Breast epithelium (tissue), 4 donors: ENCODE measurements around the gene NRG3. TPM values are rescaled to one million over a fixed set of nuclear protein-coding genes. Genes with fewer than 3 reads are reported as not detected.
A peak's percentile ranks its signal among the peaks of the same experiment; 100 is the strongest.

Source experiments
- DNase-seq, 2 donors: peaks; one replicate each; pipeline ENCODE4 v3.0.0-alpha.2; 2019; ENCODE audit warnings: low spot score in 2 of 2
- H3K27ac ChIP-seq, 2 donors: fragments of 200-600 bp; sonication (generic) in 1 of 2; one replicate each; pipeline ENCODE4 v1.5.1; 2016 to 2019; ENCODE audit warnings: mild to moderate bottlenecking in 1 of 2
- H3K27me3 ChIP-seq, 2 donors: fragments of 200-600 bp; sonication (generic) in 1 of 2; one replicate each; pipeline versions ENCODE4 v1.5.1 to v1.6.0; 2017 to 2019; ENCODE audit warnings: control low read depth in 1 of 2, mild to moderate bottlenecking in 1 of 2
- H3K36me3 ChIP-seq: fragments of 200-600 bp; one replicate; pipeline ENCODE4 v1.5.1; 2019
- H3K4me1 ChIP-seq, 2 donors: fragments of 200-600 bp; sonication (generic); one replicate each; pipeline ENCODE4 v1.5.1; 2016 to 2019; ENCODE audit warnings: control low read depth in 1 of 2
- H3K4me3 ChIP-seq, 3 donors: fragments of 200-600 bp; sonication (generic); 1 replicate in 2 of 3; 2 replicates in 1 of 3; pipeline ENCODE4 v1.5.1; 2016 to 2019; ENCODE audit warnings: mild to moderate bottlenecking in 3 of 3, moderate library complexity in 2 of 3
- H3K9me3 ChIP-seq, 2 donors: fragments of 200-600 bp; sonication (generic) in 1 of 2; one replicate each; pipeline ENCODE4 v1.5.1; 2016 to 2019; ENCODE audit warnings: control low read depth in 1 of 2
- POLR2A ChIP-seq: fragments of 450-650 bp; IDR thresholded peaks from one replicate; pipeline ENCODE4 v1.6.1; 2016; ENCODE audit warnings: antibody characterized with exemption, mild to moderate bottlenecking, moderate library complexity
- POLR2AphosphoS5 ChIP-seq, 3 donors: sonication (generic); formaldehyde crosslinking; IDR thresholded peaks; one replicate each; pipeline ENCODE4 v1.6.1; 2017; ENCODE audit warnings: antibody characterized with exemption in 3 of 3
- intact Hi-C: fragments of 100-400 bp; cut with DNase I; formaldehyde crosslinking; loops from one replicate; pipeline ENCODE4 v1.15.1; 2023; ENCODE audit warnings: low total_unique reads
- total RNA-seq, 3 donors: library from RNA; depleted of rRNA; stranded (reverse); fragments of >200 nt; gene quantifications; one replicate each; pipeline ENCODE4 v1.1.0, GENCODE V29; 2016
- TF ChIP-seq, protein P1 (sequence below), 3 donors: fragments of 450-650 bp; IDR thresholded peaks; one replicate each; pipeline ENCODE4 v1.5.1; 2016 to 2017; ENCODE audit warnings: antibody characterized with exemption in 3 of 3, mild to moderate bottlenecking in 3 of 3, moderate library complexity in 3 of 3

The NRG3 gene
- total RNA-seq, 3 donors from 2014 or later = 0.16 to 0.88 (median 0.33) TPM

- intact Hi-C loops = no loop called here
- Histone ChIP-seq H3K9me3 (no peaks in the 10 kb centered on the region), H3K4me3 (no peak overlapping the region), H3K36me3 (no peaks in the 10 kb centered on the region), H3K27ac (no peak overlapping the region), H3K27me3 (no peaks in the 10 kb centered on the region), H3K4me1 (no peaks in the 10 kb centered on the region)
- no peak for DNase-seq
- TF ChIP-seq, protein P1, sequence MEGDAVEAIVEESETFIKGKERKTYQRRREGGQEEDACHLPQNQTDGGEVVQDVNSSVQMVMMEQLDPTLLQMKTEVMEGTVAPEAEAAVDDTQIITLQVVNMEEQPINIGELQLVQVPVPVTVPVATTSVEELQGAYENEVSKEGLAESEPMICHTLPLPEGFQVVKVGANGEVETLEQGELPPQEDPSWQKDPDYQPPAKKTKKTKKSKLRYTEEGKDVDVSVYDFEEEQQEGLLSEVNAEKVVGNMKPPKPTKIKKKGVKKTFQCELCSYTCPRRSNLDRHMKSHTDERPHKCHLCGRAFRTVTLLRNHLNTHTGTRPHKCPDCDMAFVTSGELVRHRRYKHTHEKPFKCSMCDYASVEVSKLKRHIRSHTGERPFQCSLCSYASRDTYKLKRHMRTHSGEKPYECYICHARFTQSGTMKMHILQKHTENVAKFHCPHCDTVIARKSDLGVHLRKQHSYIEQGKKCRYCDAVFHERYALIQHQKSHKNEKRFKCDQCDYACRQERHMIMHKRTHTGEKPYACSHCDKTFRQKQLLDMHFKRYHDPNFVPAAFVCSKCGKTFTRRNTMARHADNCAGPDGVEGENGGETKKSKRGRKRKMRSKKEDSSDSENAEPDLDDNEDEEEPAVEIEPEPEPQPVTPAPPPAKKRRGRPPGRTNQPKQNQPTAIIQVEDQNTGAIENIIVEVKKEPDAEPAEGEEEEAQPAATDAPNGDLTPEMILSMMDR (IDR thresholded peaks at IDR 0.05) = no peak
- TF ChIP-seq POLR2A = no peak
- TF ChIP-seq POLR2AphosphoS5 (IDR thresholded peaks at IDR 0.05) = no peak
These were observed 301.6 kb downstream of the NRG3 start for GRCh38 chr10:82176587-82176986.

DNA sequence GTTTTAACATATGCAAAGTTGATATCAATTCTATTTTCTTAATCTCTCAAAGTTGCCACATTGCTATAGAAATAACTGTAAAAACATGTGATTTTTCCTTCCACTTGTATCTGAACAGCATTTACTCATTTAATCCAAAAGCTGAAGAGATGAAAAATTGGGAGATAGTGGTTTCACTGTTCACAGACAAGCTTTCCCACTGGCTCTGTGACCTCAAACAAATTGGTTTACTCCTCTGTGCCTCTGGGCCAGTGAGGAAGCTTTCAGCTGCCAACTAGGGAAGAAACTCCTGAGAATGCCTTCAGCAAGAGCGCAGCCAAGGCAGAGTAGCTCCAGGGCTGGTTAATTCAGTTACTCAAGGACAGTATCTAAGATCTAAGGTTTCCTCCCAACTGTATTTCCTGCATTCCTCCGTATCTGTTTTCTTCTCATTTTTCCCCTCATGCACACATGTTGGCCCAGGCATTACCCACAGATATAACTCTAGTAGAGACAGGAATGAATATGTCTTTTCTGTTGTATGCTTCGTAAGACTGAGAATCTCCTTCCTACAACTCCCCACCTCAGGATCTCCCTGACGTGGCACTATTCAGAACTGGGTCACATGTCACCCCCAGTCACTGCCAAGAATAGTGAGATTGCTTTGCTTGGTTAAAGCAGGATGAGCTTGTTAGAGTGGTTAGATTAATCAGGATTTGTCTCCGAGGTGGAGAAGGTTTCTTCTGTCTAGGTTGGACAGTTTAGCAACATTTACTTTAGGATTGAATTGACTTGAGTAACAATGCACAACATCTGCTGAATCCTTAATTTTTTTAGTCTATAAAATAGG, 315.7 kb downstream of the NRG3 start:
- intact Hi-C loops = no loop called here
- no peak for TF ChIP-seq POLR2AphosphoS5 (IDR thresholded peaks at IDR 0.05)

GRCh38 chr10:82191653-82192052, 316.7 kb downstream of the NRG3 start:
- intact Hi-C loops = no loop called here
- H3K27me3 ChIP-seq = no peaks in the 10 kb centered on the region
- no peaks in the 10 kb centered on the region for H3K4me1 ChIP-seq
- TF ChIP-seq, protein P1 (IDR thresholded peaks at IDR 0.05) = no peak
- TF ChIP-seq POLR2AphosphoS5 (IDR thresholded peaks at IDR 0.05) (no peak), POLR2A (no peak)
- no peak for DNase-seq
- H3K27ac ChIP-seq = no peak overlapping the region
- H3K4me3 ChIP-seq = no peak overlapping the region
- no peaks in the 10 kb centered on the region for H3K9me3 ChIP-seq
- no peaks in the 10 kb centered on the region for H3K36me3 ChIP-seq

More for the DNA sequence above, 315.7 kb downstream of the NRG3 start:
- peak overlapping the region in 1 of 3 donors; percentile 35 for H3K4me3 ChIP-seq
- no peaks in the 10 kb centered on the region for H3K27me3 ChIP-seq
- no peaks in the 10 kb centered on the region for H3K36me3 ChIP-seq
- peak in 1 of 2 donors; percentile 26 for DNase-seq
- H3K27ac ChIP-seq = peak overlapping the region; percentile 29 to 68
- no peaks in the 10 kb centered on the region for H3K4me1 ChIP-seq
- H3K9me3 ChIP-seq = no peaks in the 10 kb centered on the region

DNA sequence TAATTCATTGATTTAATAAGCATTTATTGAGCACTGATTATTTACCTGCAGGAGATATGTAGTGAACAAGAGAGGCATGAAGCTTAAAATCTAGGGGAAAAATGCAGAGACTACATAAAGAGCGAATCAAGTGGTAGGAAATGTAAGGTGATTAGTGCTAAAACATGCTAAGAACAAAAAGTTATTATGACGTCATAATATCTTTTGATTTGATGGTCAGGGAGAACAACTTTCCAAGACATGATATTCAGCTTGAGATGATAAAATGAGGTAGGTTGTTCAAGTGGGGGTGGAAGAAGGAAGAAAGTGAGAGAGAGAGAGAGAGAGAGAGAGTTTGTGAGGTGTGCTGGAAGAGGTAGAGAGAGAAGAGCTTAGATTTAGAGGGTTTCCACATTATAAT, 317.7 kb downstream of the NRG3 start:
- Histone ChIP-seq H3K9me3 (no peaks in the 10 kb centered on the region), H3K27me3 (no peaks in the 10 kb centered on the region), H3K36me3 (no peaks in the 10 kb centered on the region), H3K4me3 (no peak overlapping the region), H3K4me1 (no peaks in the 10 kb centered on the region), H3K27ac (no peak overlapping the region)
- TF ChIP-seq POLR2AphosphoS5 (IDR thresholded peaks at IDR 0.05) = no peak
- TF ChIP-seq, protein P1 (IDR thresholded peaks at IDR 0.05) = no peak
- no peak for TF ChIP-seq POLR2A
- intact Hi-C loops = no loop called here
- DNase-seq = no peak

DNA sequence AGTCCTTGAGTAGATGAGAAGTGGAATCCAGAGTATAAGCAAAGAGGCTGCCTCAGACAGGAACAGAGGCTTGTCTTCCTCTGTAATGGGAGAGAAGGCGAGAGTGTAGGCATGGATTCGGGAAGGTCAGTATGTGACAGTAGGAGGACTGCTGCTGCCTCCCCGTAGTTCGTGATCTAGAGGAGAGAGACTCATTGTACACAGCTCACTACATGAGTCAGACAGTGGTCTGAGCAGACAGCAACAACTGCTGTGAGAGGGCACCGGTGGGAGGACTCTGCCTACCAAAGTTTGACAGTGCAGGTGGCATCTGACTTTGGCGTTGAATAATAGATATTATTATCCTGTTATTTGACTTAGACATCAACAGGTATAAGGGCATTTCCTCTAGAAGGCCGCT, 319.4 kb downstream of the NRG3 start:
- no peak overlapping the region for H3K27ac ChIP-seq
- no peaks in the 10 kb centered on the region for H3K36me3 ChIP-seq
- no peaks in the 10 kb centered on the region for H3K27me3 ChIP-seq
- TF ChIP-seq, protein P1 (IDR thresholded peaks at IDR 0.05) = no peak
- no peak for TF ChIP-seq POLR2A
- TF ChIP-seq POLR2AphosphoS5 (IDR thresholded peaks at IDR 0.05) = no peak
- intact Hi-C loops = no loop called here
- no peak for DNase-seq
- no peak overlapping the region for H3K4me3 ChIP-seq
- no peaks in the 10 kb centered on the region for H3K9me3 ChIP-seq
- no peaks in the 10 kb centered on the region for H3K4me1 ChIP-seq
